Measurements from ENCODE around the gene CAPN6. TPM values are rescaled to one million over a fixed set of nuclear protein-coding genes. Genes with fewer than 3 reads are reported as not detected.

The CAPN6 gene
- total RNA-seq, 1 experiment from 2014 or later: 3.1 TPM

DNA sequence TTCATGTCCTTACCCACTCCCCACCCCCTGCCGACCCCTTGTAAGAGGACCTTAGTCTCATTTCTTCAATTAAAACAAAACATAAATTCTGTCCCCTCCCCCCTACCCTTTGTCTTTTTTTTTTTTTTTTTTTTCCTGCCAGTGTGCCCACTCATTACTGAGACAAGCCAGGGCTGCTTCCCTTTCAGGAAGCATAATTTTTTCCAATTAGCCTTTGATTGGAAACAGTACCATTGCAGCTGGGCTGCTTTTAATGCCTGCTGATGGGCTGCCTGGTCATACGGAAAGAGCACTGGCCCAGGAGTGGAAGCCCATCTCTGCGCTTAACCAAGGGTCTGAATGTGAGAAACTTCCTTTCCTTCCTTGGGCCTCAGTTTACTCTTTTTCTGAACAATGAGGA, 18.6 kb upstream of the CAPN6 start:
- H3K36me3 Mint-ChIP-seq: no peaks in the 10 kb centered on the region
- ATAC-seq (no peak), DNase-seq (ENCODE audit: low spot score) (no peak)
- no peaks in the 10 kb centered on the region for H3K9me3 Mint-ChIP-seq
- ChIA-PET CTCF (no interaction called here), POLR2A (no interaction called here)
- no peaks in the 10 kb centered on the region for H3K4me1 Mint-ChIP-seq
- peaks cover 7% of the 10 kb centered on the region for H3K27me3 Mint-ChIP-seq (ENCODE audit: low read depth)
- H3K4me3 Mint-ChIP-seq: no peak overlapping the region
- TF ChIP-seq FOXK1 (CRISPR knock-in tag; IDR thresholded peaks at IDR 0.05) (no peak), ZNF317 (CRISPR knock-in tag; IDR thresholded peaks at IDR 0.05; ENCODE audit: borderline replicate concordance, low read depth) (no peak), SOX15 (CRISPR knock-in tag; IDR thresholded peaks at IDR 0.05) (no peak)
- TF ChIP-seq, protein P1, sequence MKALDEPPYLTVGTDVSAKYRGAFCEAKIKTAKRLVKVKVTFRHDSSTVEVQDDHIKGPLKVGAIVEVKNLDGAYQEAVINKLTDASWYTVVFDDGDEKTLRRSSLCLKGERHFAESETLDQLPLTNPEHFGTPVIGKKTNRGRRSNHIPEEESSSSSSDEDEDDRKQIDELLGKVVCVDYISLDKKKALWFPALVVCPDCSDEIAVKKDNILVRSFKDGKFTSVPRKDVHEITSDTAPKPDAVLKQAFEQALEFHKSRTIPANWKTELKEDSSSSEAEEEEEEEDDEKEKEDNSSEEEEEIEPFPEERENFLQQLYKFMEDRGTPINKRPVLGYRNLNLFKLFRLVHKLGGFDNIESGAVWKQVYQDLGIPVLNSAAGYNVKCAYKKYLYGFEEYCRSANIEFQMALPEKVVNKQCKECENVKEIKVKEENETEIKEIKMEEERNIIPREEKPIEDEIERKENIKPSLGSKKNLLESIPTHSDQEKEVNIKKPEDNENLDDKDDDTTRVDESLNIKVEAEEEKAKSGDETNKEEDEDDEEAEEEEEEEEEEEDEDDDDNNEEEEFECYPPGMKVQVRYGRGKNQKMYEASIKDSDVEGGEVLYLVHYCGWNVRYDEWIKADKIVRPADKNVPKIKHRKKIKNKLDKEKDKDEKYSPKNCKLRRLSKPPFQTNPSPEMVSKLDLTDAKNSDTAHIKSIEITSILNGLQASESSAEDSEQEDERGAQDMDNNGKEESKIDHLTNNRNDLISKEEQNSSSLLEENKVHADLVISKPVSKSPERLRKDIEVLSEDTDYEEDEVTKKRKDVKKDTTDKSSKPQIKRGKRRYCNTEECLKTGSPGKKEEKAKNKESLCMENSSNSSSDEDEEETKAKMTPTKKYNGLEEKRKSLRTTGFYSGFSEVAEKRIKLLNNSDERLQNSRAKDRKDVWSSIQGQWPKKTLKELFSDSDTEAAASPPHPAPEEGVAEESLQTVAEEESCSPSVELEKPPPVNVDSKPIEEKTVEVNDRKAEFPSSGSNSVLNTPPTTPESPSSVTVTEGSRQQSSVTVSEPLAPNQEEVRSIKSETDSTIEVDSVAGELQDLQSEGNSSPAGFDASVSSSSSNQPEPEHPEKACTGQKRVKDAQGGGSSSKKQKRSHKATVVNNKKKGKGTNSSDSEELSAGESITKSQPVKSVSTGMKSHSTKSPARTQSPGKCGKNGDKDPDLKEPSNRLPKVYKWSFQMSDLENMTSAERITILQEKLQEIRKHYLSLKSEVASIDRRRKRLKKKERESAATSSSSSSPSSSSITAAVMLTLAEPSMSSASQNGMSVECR (CRISPR knock-in tag; IDR thresholded peaks at IDR 0.05; ENCODE audit: borderline replicate concordance): no peak
- TF ChIP-seq, protein P2, sequence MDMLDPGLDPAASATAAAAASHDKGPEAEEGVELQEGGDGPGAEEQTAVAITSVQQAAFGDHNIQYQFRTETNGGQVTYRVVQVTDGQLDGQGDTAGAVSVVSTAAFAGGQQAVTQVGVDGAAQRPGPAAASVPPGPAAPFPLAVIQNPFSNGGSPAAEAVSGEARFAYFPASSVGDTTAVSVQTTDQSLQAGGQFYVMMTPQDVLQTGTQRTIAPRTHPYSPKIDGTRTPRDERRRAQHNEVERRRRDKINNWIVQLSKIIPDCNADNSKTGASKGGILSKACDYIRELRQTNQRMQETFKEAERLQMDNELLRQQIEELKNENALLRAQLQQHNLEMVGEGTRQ (CRISPR knock-in tag; IDR thresholded peaks at IDR 0.05): no peak
- TF ChIP-seq, protein P3, sequence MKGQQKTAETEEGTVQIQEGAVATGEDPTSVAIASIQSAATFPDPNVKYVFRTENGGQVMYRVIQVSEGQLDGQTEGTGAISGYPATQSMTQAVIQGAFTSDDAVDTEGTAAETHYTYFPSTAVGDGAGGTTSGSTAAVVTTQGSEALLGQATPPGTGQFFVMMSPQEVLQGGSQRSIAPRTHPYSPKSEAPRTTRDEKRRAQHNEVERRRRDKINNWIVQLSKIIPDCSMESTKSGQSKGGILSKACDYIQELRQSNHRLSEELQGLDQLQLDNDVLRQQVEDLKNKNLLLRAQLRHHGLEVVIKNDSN (CRISPR knock-in tag; IDR thresholded peaks at IDR 0.05): no peak
- no peak overlapping the region for H3K27ac Mint-ChIP-seq

DNA sequence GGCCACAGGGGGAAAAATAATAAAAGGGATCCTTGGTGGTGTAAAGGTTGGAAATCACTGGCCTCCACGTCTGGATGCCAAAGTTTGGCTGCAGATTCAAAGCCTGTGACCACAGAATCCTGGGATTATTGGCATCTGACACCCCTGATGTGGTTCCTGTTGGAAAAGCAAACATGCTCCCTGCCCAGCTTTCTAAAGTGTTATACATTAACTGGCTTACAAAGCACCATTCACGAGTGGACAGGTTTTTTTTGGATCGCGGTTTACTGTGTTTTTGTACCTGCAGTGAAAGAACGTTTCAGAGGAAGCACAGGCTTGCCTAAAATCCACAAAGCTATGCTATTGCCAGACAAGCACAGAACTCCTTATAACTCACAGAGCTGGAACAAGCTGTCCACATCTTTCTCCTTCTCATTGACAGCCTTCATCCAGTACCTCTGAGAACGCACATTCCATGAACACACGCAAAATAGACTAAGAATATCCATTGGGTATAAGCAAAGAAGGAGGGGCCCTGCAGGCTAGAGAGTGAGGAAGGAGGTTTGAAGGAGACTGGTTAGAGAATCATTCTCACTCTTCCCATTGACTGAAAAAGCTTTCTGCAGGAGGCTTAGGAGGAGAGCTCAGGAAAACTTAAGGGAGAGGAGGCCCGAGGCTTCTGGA, 14.5 kb upstream of the CAPN6 start:
- ATAC-seq: no peak
- Mint-ChIP-seq H3K27me3 (ENCODE audit: low read depth) (peaks cover 8% of the 10 kb centered on the region), H3K9me3 (no peaks in the 10 kb centered on the region), H3K4me1 (no peaks in the 10 kb centered on the region), H3K27ac (no peak overlapping the region), H3K4me3 (no peak overlapping the region), H3K36me3 (no peaks in the 10 kb centered on the region)
- POLR2A ChIA-PET: no interaction called here
- no peak for DNase-seq (ENCODE audit: low spot score)
- CTCF ChIA-PET: no interaction called here
- TF ChIP-seq, protein P4, sequence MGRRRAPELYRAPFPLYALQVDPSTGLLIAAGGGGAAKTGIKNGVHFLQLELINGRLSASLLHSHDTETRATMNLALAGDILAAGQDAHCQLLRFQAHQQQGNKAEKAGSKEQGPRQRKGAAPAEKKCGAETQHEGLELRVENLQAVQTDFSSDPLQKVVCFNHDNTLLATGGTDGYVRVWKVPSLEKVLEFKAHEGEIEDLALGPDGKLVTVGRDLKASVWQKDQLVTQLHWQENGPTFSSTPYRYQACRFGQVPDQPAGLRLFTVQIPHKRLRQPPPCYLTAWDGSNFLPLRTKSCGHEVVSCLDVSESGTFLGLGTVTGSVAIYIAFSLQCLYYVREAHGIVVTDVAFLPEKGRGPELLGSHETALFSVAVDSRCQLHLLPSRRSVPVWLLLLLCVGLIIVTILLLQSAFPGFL (CRISPR knock-in tag; IDR thresholded peaks at IDR 0.05; ENCODE audit: borderline replicate concordance): no peak
- TF ChIP-seq, protein P5, sequence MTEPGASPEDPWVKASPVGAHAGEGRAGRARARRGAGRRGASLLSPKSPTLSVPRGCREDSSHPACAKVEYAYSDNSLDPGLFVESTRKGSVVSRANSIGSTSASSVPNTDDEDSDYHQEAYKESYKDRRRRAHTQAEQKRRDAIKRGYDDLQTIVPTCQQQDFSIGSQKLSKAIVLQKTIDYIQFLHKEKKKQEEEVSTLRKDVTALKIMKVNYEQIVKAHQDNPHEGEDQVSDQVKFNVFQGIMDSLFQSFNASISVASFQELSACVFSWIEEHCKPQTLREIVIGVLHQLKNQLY (CRISPR knock-in tag; IDR thresholded peaks at IDR 0.05): no peak
- TF ChIP-seq, protein P6, sequence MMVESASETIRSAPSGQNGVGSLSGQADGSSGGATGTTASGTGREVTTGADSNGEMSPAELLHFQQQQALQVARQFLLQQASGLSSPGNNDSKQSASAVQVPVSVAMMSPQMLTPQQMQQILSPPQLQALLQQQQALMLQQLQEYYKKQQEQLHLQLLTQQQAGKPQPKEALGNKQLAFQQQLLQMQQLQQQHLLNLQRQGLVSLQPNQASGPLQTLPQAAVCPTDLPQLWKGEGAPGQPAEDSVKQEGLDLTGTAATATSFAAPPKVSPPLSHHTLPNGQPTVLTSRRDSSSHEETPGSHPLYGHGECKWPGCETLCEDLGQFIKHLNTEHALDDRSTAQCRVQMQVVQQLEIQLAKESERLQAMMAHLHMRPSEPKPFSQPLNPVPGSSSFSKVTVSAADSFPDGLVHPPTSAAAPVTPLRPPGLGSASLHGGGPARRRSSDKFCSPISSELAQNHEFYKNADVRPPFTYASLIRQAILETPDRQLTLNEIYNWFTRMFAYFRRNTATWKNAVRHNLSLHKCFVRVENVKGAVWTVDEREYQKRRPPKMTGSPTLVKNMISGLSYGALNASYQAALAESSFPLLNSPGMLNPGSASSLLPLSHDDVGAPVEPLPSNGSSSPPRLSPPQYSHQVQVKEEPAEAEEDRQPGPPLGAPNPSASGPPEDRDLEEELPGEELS (CRISPR knock-in tag; IDR thresholded peaks at IDR 0.05): no peak
- TF ChIP-seq ZNF317 (CRISPR knock-in tag; IDR thresholded peaks at IDR 0.05; ENCODE audit: borderline replicate concordance, low read depth) (no peak), ESRRA (CRISPR knock-in tag; IDR thresholded peaks at IDR 0.05; ENCODE audit: borderline replicate concordance) (no peak), TEAD1 (CRISPR knock-in tag; IDR thresholded peaks at IDR 0.05) (no peak)

Measured in WTC11 (cell line).